GM23338 (cell line): ENCODE measurements around the gene SDF2L1. TPM values are rescaled to one million over a fixed set of nuclear protein-coding genes. Genes with fewer than 3 reads are reported as not detected.

Source experiments
- ATAC-seq: fragments of 200-7000 bp; cut with Tn5 transposase; 3 replicates; pipeline ENCODE4 v1.9.1; 2020
- DNase-seq: peaks from one replicate; pipeline ENCODE4 v3.0.0-alpha.2; 2015; ENCODE audit warnings: low spot score
- H2AFZ ChIP-seq: fragments of 200-600 bp; sonication (generic); 2 replicates; pipeline ENCODE4 v1.8.0; 2016; ENCODE audit warnings: antibody characterized with exemption, mild to moderate bottlenecking, moderate library complexity
- H3F3A ChIP-seq: fragments of 200-600 bp; sonication (generic); replicated peaks from 2 replicates; pipeline ENCODE4 v1.8.0; 2017; ENCODE audit warnings: antibody characterized with exemption, mixed run types, low read depth
- H3K27ac ChIP-seq: fragments of 200-600 bp; sonication (generic); 2 replicates; pipeline ENCODE4 v1.6.1; 2016; ENCODE audit warnings: low read depth
- H3K27me3 ChIP-seq: fragments of 200-600 bp; sonication (generic); 2 replicates; pipeline ENCODE4 v1.8.0; 2016; ENCODE audit warnings: mild to moderate bottlenecking, mixed run types, moderate library complexity; ENCODE audit not compliant: insufficient read depth
- H3K36me3 ChIP-seq: fragments of 200-600 bp; sonication (generic); 2 replicates; pipeline ENCODE4 v1.8.0; 2016; ENCODE audit warnings: mild to moderate bottlenecking; ENCODE audit not compliant: insufficient read depth
- H3K4me1 ChIP-seq: fragments of 200-600 bp; sonication (generic); 2 replicates; pipeline ENCODE4 v1.8.0; 2016; ENCODE audit warnings: mild to moderate bottlenecking, moderate library complexity; ENCODE audit not compliant: insufficient read depth
- H3K4me2 ChIP-seq: fragments of 200-600 bp; sonication (generic); 2 replicates; pipeline ENCODE4 v1.7.1; 2017; ENCODE audit warnings: mixed run types
- H3K4me3 ChIP-seq: fragments of 200-600 bp; sonication (generic); 2 replicates; pipeline ENCODE4 v1.6.1; 2016; ENCODE audit warnings: mixed run types
- H3K79me2 ChIP-seq: fragments of 200-600 bp; sonication (generic); replicated peaks from 2 replicates; pipeline ENCODE4 v1.8.0; 2017; ENCODE audit warnings: mild to moderate bottlenecking; ENCODE audit not compliant: insufficient read depth
- H3K9me2 ChIP-seq: fragments of 200-600 bp; sonication (generic); 2 replicates; pipeline ENCODE4 v1.8.0; 2017; ENCODE audit not compliant: insufficient read depth
- H4K20me1 ChIP-seq: fragments of 200-600 bp; sonication (generic); replicated peaks from 2 replicates; pipeline ENCODE4 v1.8.0; 2017; ENCODE audit warnings: mild to moderate bottlenecking; ENCODE audit not compliant: insufficient read depth
- H3K27ac Mint-ChIP-seq: 2 replicates; pipeline ENCODE4 v1.8.0; 2020; ENCODE audit warnings: inconsistent platforms, mild to moderate bottlenecking, moderate library complexity, mixed read lengths
- H3K27me3 Mint-ChIP-seq: 3 replicates; pipeline ENCODE4 v1.8.0; 2022; ENCODE audit warnings: low read depth, mild to moderate bottlenecking, moderate library complexity, mixed read lengths, inconsistent platforms; ENCODE audit not compliant: insufficient read depth, poor library complexity
- H3K36me3 Mint-ChIP-seq: 3 replicates; pipeline ENCODE4 v1.8.0; 2021; ENCODE audit warnings: low read depth, mild to moderate bottlenecking, inconsistent platforms, moderate library complexity, mixed read lengths
- H3K4me1 Mint-ChIP-seq: 3 replicates; pipeline ENCODE4 v1.8.0; 2020; ENCODE audit warnings: mild to moderate bottlenecking, inconsistent platforms, mixed read lengths
- H3K4me3 Mint-ChIP-seq: 3 replicates; pipeline ENCODE4 v1.8.0; 2021; ENCODE audit warnings: moderate library complexity, mild to moderate bottlenecking, inconsistent platforms, mixed read lengths
- H3K9me3 Mint-ChIP-seq: 3 replicates; pipeline ENCODE4 v1.8.0; 2020; ENCODE audit warnings: moderate library complexity, mild to moderate bottlenecking, inconsistent platforms, mixed read lengths
- CREB1 ChIP-seq: fragments of 250-450 bp; sonication (Bioruptor Pico); IDR thresholded peaks from 2 replicates; pipeline ENCODE4 v1.5.0; 2020; ENCODE audit warnings: low read depth, mild to moderate bottlenecking, moderate library complexity
- CTCF ChIP-seq, 2 experiments: fragments of 200-600 bp in 1 of 2; sonication (generic) in 1 of 2; conservative IDR thresholded peaks; 2 replicates each; pipeline versions ENCODE4 v1.5.1 to v1.6.1; 2016 to 2017; ENCODE audit warnings: antibody characterized with exemption in 2 of 2, low read depth in 2 of 2, mild to moderate bottlenecking in 2 of 2, moderate library complexity in 1 of 2
- ETS1 ChIP-seq: IDR thresholded peaks from 2 replicates; pipeline ENCODE4 v1.6.1; 2016; ENCODE audit warnings: antibody characterized with exemption
- EZH2phosphoT487 ChIP-seq: fragments of 200-600 bp; sonication (generic); IDR thresholded peaks from one replicate; pipeline ENCODE4 v1.8.1; 2018; ENCODE audit warnings: antibody characterized with exemption; ENCODE audit not compliant: unreplicated experiment
- JUNB ChIP-seq: IDR thresholded peaks from one replicate; pipeline ENCODE4 v1.6.1; 2016; ENCODE audit warnings: antibody characterized with exemption; ENCODE audit not compliant: unreplicated experiment
- REST ChIP-seq: IDR thresholded peaks from one replicate; pipeline ENCODE4 v1.6.1; 2018; ENCODE audit warnings: antibody characterized with exemption; ENCODE audit not compliant: unreplicated experiment
- STAT1 ChIP-seq: IDR thresholded peaks from one replicate; pipeline ENCODE4 v1.6.1; 2016; ENCODE audit warnings: antibody characterized with exemption; ENCODE audit not compliant: unreplicated experiment
- ZNF114 ChIP-seq: fragments of 250-450 bp; sonication (Bioruptor Pico); IDR thresholded peaks from 2 replicates; pipeline ENCODE4 v1.5.0; 2020; ENCODE audit warnings: mild to moderate bottlenecking, moderate library complexity
- ZNF331 ChIP-seq: fragments of 250-450 bp; sonication (Bioruptor Pico); IDR thresholded peaks from 2 replicates; pipeline ENCODE4 v1.5.0; 2020; ENCODE audit warnings: low read depth, mild to moderate bottlenecking, moderate library complexity
- polyA plus RNA-seq: library from polyadenylated mRNA; unstranded; fragments of >200 nt; fragmentation: Nextera tagmentation; extraction: Ambion mirVana; gene quantifications from 2 replicates; pipeline ENCODE4 v1.2.1, GENCODE V29; 2016
- total RNA-seq: library from RNA; depleted of rRNA; stranded (reverse); fragments of >200 nt; shearing (Covaris generic); gene quantifications from 2 replicates; pipeline ENCODE4 v1.2.3, GENCODE V29; 2014

SDF2L1 gene
- total and polyA plus RNA-seq, 2 experiments from 2014 or later, result 62.3 to 72.7 TPM

- TF ChIP-seq REST (no peak), STAT1 (no peak), ZNF331 (CRISPR knock-in tag) (no peak)
These were observed 42.8 kb upstream of the SDF2L1 start (continued) for GRCh38 chr22:21599053-21599893.

- peaks cover 3% of the 10 kb centered on the region for H3K27me3 Mint-ChIP-seq
- no peak for TF ChIP-seq ZNF331 (CRISPR knock-in tag)
- TF ChIP-seq REST, result no peak
- TF ChIP-seq ZNF114 (CRISPR knock-in tag), result no peak
- TF ChIP-seq ETS1, result no peak
- TF ChIP-seq CTCF (conservative IDR thresholded peaks at IDR 0.05; ENCODE audit: low read depth in 2 of 2), result no peak
- TF ChIP-seq EZH2phosphoT487, result no peak
- TF ChIP-seq JUNB, result no peak
- no peak for TF ChIP-seq CREB1 (CRISPR knock-in tag)
These were observed 39.5 kb upstream of the SDF2L1 start for GRCh38 chr22:21602579-21602978.

More at GRCh38 chr22:21602579-21602978, 39.5 kb upstream of the SDF2L1 start:
- H3K36me3 Mint-ChIP-seq, result peaks cover 22% of the 10 kb centered on the region
- H3K27ac ChIP-seq, result 0 out of 2 replicates have a peak overlapping the region, but pooled peaks have one; percentile 50
- H3K4me2 ChIP-seq, result no peak overlapping the region
- no peak overlapping the region for H3K4me3 Mint-ChIP-seq
- no peak overlapping the region for H3K4me3 ChIP-seq
- ATAC-seq (no peak), DNase-seq (no peak)
- H3K27me3 ChIP-seq, result no peaks in the 10 kb centered on the region
- H3K36me3 ChIP-seq, result no peaks in the 10 kb centered on the region; the same call in 1 of the 2 replicates
- H4K20me1 ChIP-seq, result peaks cover 65% of the 10 kb centered on the region
- H3K79me2 ChIP-seq, result peaks cover 99% of the 10 kb centered on the region
- H3K9me3 Mint-ChIP-seq, result no peaks in the 10 kb centered on the region; the same call in 2 of the 3 replicates
- no peak overlapping the region for H2AFZ ChIP-seq
- no peak overlapping the region; the same call in 1 of the 2 replicates for H3K27ac Mint-ChIP-seq
- H3F3A ChIP-seq, result 0 out of 2 replicates have a peak, but pooled peaks cover 3% of the 10 kb centered on the region
- peaks cover 16% of the 10 kb centered on the region for H3K4me1 Mint-ChIP-seq
- no peaks in the 10 kb centered on the region for H3K9me2 ChIP-seq
- H3K4me1 ChIP-seq, result no peaks in the 10 kb centered on the region
